ENCODE data around the gene PPP1R14D.

DNA sequence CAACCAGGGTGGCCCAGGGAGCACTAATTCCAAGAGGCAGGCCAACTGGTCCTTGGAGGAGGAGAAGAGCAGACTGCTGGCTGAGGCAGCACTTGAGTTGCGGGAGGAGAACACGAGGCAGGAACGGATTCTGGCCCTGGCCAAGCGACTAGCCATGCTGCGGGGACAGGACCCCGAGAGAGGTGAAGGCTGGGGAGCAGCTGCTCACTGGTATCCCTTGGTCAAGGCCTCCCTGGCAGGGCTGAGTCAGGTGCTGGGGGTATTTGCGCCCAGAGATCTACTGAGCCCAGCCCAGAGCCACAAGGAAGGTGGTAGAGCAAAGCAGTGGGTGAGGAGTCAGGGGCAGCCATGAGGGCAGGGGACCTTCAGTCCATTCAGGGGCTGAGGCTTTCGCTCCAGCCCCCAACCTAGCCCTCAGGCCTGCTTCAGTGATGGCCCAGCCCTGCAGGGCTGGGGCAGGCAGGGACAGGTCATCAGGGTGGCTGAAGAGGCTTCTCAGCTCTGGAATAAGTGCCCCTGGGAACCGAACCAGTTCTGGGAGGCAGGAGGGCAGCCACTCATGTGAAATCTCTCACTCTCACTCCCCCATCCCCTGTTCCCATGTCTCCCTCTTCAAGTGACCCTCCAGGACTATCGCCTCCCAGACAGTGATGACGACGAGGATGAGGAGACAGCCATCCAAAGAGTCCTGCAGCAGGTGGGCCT is 15.6 kb downstream of the PPP1R14D start:
- no peak for TF ChIP-seq POLR2A (IDR thresholded peaks at IDR 0.05; ENCODE audit: low read depth, low read length)
- no peak for TF ChIP-seq MAX (IDR thresholded peaks at IDR 0.05; ENCODE audit: insufficient read depth, insufficient read length)
- TF ChIP-seq, protein P1, sequence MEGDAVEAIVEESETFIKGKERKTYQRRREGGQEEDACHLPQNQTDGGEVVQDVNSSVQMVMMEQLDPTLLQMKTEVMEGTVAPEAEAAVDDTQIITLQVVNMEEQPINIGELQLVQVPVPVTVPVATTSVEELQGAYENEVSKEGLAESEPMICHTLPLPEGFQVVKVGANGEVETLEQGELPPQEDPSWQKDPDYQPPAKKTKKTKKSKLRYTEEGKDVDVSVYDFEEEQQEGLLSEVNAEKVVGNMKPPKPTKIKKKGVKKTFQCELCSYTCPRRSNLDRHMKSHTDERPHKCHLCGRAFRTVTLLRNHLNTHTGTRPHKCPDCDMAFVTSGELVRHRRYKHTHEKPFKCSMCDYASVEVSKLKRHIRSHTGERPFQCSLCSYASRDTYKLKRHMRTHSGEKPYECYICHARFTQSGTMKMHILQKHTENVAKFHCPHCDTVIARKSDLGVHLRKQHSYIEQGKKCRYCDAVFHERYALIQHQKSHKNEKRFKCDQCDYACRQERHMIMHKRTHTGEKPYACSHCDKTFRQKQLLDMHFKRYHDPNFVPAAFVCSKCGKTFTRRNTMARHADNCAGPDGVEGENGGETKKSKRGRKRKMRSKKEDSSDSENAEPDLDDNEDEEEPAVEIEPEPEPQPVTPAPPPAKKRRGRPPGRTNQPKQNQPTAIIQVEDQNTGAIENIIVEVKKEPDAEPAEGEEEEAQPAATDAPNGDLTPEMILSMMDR (IDR thresholded peaks at IDR 0.05; ENCODE audit: extremely low read depth in 1 of 2, insufficient read depth in 1 of 2, low read depth in 1 of 2, low read length in 2 of 2), result no peak
- TF ChIP-seq EZH2 (IDR thresholded peaks at IDR 0.05; ENCODE audit: borderline replicate concordance, low read depth, low read length, severe bottlenecking), result no peak
- TF ChIP-seq JUN (IDR thresholded peaks at IDR 0.05; ENCODE audit: borderline replicate concordance, insufficient read depth, insufficient read length, low read depth), result no peak
- TF ChIP-seq POLR2AphosphoS5 (IDR thresholded peaks at IDR 0.05; ENCODE audit: insufficient read depth, low read depth, low read length), result no peak
- TF ChIP-seq GATA2 (IDR thresholded peaks at IDR 0.05; ENCODE audit: insufficient read depth, insufficient read length, low read depth, low read length), result no peak
- TF ChIP-seq FOS (IDR thresholded peaks at IDR 0.05; ENCODE audit: borderline replicate concordance, insufficient read depth, low read length), result no peak

Measured in endothelial cell of umbilical vein (primary cell).